ENCODE measurements around the gene PIAS2.
"Not testable (repeated sequence)": the region's sequence is repeated elsewhere in the genome, so short reads cannot be mapped to it uniquely, and the experiment has no call there.

Gene PIAS2, protein sequence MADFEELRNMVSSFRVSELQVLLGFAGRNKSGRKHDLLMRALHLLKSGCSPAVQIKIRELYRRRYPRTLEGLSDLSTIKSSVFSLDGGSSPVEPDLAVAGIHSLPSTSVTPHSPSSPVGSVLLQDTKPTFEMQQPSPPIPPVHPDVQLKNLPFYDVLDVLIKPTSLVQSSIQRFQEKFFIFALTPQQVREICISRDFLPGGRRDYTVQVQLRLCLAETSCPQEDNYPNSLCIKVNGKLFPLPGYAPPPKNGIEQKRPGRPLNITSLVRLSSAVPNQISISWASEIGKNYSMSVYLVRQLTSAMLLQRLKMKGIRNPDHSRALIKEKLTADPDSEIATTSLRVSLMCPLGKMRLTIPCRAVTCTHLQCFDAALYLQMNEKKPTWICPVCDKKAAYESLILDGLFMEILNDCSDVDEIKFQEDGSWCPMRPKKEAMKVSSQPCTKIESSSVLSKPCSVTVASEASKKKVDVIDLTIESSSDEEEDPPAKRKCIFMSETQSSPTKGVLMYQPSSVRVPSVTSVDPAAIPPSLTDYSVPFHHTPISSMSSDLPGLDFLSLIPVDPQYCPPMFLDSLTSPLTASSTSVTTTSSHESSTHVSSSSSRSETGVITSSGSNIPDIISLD

DNA sequence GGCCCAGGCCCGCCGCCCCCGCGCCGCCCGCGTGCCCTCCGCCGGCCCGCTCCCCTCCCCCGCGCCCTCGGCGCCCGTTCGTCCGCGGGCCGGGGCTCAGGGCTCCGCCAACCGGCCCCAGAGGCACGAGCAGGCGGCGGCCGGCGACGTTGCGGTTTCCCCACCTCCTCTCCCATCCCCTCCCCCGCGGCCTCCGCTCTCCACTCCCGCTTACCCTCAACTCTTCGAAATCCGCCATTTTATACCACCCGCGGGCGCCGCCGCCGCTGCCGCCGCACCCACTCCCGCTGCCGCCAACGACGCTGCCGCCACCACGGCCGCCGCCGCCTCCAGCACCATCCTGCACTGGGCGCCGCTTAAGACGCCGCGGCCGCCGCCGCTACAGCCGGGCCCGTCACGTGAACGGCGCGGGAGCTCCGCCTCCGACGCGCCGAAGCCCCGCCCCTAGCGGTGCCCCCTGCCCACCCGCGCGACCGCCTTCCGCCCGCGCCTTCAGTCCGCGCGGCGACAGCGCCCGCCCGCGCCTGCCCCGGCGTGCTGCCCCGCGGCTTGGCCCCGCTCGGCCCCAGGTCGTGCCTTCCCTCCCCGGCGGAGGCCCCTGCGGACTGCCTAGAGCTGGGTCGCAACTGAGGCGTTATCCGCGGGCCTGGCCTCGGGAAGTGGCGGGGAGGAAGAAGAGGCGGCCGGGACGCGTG is at the start of gene PIAS2, which contains the start of gene KATNAL2:
Gene PIAS2 (minus strand): TSS at position 400 of the 695 bp plus-strand sequence. CDS start 162 bp downstream, at position 238.
Gene KATNAL2 (plus strand): TSS at position 495 of the 695 bp plus-strand sequence. CDS start 29,271 bp downstream, outside the sequence.
- no peak for DNase-seq

DNA sequence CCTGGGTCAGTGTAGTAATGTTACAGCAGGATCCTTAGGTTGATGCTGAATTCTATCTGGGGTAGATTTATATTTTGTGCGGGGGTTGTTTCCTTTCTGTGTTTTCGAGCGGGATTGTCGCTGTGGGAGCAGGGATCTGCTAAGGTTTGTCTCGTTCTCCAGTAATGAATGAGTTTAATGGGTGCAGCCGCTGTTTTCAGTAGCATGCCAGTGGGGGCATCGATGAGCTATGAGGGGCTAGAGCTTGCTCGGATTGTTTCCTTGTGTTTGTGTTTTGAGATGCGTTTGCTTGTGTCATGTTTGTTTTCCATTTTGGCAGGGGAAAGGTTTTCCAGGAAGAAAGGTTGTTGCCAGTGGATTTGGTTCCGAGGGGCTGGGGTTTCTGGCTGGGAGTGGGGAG is 49.0 kb upstream of the PIAS2 start:
- not testable (repeated sequence) for DNase-seq

DNA sequence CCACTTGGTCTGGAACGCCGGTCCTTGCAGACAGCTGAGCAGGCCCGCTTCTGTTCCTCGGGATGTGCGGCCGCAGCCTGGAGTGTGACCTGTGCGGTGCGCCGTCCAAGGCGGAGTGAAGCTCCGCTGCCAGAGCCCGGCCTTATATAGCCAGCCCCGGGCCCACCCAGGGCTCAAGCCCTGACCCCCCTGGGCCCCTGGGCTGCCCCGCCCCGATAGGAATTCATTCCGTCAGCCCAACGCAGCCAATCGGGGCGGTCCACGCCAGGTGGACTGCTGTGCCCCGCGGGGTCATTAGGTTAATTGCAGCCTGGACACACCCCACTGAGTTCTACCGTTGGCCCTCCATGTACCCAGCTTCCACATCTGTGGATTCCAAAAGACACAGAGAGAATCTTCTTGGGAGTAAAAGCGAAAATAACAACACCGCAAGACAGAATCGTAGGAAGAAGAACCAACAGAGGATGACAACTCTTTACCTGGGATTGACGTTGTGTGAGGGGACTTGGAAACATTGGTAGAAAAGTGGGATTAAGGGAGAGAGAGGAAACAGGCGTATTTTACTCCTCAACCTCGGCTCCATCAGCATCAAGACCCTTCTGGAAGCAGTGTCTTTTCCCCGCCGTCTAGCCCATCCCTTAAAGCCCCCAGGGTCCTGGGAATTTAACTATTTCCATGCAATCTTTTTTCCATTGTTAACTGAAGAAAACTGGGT is 47.4 kb upstream of the PIAS2 start:
- DNase-seq = not testable (repeated sequence)

DNA sequence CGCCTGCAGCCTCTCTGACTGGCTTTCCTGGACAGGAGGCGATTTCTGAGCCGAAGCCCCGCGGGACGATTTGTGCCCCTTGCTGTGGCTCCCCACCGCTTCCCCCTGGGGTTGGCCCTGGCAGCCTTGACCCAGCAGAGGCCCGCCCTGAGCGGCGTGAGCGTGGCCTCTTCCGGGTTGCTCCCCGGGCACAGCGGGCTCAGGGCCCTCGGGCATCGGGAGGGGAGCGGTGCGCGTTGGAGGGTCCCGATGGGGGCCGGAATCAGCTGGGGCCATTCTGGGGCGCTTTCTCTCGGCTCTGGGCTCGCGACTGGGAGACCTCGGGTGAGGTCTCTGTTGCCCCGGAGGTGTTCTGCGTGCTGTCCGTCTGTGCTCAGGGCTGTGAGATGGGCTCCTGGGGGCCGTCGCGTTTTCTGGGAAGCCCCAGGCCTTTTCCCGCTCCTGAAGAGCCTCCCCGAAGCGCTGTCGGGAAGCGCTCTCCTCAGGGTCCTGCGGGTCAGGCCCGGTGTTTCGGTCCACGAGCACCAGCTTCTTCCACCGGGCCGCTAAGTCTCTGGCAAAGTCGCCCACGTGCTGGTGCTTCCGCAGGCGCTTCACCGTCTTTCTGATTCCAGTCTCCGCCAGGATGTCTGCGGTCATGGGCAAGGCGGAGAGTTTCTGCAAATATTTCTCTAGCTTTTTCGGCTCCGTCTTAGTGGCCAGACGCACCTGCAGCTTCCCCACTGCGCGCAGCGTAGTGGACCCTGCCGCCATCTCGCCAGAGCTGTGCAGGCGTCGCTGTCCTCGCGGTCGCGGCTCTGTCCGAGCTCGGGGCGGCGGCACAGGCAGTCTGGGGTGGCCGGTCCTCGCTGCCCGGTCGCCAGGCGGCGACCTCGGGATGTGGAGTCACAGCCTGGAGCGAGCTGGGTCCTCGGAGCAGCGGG is 46.6 kb upstream of the PIAS2 start:
- not testable (repeated sequence) for DNase-seq

- DNase-seq = no peak
Measured at GRCh38 chr18:46958209-46958608, 40.9 kb upstream of the PIAS2 start.

DNA sequence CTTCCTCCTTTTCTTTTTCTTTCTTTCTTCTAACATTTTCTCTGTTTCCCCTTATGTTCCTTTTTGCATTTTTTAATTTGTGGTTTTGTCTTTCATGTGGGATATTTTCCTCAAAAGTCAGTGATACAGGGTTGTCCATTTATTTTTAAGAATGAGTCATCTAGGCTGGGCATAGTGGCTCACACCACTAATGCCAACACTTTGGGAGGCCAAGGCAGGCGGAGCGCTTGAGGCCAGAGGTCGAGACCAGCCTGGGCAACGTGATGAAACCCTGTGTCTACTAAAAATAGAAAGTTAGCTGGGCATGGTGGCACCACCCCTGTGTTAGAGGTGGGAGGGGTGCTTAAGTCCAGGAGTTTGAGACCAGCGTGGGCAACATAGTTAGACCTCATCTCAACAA is 35.9 kb upstream of the PIAS2 start:
- no peak for DNase-seq

- DNase-seq = no peak
Measured at GRCh38 chr18:46950064-46950656, 32.9 kb upstream of the PIAS2 start.

GRCh38 chr18:46946656-46947282 is 29.5 kb upstream of the PIAS2 start:
- DNase-seq = no peak

- no peak for DNase-seq
Measured at GRCh38 chr18:46942646-46943045, 25.3 kb upstream of the PIAS2 start.

DNA sequence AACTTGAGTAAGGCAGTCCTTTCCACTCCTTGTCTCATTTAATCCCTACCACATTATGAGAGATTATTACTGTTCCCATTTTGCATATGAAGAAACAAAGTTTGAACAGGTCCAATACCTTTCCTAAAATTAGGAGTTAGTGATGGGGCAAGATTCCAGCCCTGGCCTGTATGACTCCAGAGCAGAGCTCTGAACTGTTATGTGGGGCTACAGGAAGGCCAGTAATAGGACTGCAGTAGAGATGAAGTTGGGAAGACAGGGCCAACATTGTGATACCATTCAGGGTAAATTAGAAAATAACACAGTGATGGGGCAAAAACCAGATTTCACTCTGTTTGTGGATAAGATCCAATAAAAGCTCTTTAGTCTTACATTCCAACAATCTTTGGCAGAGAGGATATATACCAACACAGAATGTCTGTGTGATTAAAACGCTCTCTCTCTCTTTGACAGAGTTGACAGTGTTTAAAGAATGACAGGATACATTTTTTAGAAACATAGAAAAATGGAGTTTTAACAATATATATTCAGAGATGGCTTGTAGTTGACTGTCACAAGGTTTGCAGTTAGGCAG is 22.8 kb upstream of the PIAS2 start:
- no peak for DNase-seq

GRCh38 chr18:46939337-46939963 is 22.1 kb upstream of the PIAS2 start:
- DNase-seq = no peak

- no peak for DNase-seq
Measured at GRCh38 chr18:46920653-46921052, 3.3 kb upstream of the PIAS2 start.

- no peak for DNase-seq
Measured at GRCh38 chr18:46920067-46920466, 2.8 kb upstream of the PIAS2 start.

DNA sequence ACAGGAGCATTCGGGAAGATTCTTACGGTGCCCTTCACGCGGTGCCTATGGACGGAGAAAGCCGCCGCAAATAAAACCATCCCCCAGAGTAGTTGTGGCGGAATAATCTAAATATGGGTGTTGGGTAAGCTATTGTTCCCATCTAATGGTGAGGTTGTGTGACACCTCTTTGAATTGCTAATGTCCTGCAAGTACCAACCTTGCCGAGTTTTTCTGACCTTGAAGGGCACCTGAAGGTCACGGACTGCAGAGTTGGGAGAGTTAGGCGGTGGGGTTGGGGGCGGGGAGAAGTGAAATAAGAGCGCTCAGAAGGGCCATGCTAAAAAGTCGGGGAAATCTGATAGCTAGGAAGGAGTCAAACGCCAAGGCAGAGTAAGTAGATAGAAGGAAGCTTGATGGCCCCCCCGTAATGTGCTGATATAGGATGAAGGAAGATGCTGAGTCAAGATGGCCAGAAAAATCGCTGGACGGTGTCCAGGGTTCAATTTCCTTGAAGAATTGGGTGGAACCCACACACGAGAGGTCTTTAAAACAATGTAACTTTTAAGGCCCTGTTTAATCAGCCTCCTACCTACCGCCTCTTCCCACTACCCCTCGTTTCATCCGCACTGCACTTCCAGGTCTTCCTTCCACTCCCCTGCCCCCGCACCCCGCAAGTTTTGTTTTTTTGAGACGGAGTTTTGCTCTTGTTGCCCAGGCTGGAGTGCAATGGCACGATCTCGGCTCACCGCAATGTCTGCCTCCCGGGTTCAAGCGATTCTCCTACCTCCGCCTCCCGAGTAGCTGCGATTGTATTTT is 695 bp upstream of the PIAS2 start:
- peak; percentile 23 for DNase-seq

DNA sequence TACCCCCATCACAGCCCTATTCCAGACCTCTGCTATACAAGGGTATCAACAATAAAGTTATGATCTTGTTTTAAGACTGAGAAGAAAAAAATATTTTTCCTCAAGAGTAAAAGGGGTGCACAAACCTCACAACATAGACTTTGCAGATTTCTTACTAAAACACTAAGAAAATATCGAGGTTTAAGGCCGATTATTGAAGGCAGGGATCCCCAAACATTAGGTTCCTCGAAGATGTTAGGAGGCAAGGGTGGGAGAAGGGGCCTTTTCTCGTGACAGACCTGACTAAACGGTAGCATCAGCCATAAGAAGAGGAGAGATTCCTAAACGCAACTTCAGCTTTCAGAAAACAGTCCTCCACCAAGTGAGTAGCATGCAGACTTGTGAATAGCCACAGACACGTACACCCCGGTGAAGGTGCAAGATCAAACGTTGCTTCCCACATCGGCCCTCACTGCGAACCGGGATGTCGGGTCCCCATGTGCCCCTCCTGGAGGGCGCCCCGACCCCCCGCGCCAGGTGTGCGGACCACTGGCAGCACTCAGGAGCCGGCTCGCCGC is 678 bp downstream of the PIAS2 start:
- no peak for DNase-seq

DNA sequence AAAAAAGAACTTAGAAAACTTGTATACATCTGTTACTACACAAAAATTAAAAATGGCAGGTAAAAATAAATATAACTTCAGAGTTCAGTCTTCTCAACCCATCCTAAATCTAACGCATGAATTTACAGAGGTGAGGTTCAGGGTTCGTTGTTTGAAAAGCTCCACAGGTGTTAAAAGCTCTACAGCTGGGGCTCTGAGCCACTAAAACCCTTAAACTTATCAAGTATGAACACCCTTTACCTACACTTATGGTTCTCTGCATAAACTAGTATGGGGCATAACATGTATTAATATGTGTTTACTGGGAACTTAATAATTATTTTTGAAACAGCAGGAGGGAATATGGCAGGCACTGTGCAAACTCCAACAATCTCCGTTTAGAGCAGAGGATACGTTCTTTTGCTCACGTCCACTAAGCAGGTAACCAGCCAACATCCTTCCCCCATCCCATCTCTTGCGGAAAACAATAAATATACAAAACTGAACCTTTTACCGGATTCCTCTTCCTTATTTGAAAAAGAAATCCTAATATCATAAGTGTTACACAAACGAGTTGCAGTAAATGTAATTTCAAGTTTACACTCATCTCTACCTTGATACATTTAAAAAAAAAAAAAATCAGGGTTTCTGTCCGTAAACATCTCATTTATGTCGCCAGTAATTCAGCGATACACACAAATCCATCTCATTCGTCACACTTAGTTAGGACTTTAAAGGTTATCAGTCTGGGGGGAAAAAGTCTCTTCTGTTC is 1.3 kb downstream of the PIAS2 start:
- DNase-seq = no peak

- no peak for DNase-seq
Measured at GRCh38 chr18:46910856-46911255, 6.5 kb downstream of the PIAS2 start.

DNA sequence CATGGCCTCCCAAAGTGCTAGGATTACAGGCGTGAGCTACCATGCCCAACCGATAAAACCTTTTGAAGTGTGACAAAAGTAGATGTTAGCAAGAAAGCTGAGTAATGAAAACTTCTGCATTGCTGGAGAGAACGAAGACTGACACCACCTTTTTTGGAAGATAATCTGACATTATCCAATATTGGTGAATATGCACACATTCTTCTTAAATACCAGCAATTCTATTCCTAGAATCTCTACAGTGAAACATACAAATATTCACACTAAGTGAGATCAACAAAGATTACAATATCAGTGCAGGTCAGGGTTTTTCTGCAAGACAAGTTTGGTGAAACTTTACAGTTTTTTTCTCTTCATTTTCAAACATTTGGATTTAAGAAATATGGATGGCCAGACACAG is 7.8 kb downstream of the PIAS2 start:
- DNase-seq = no peak

All from NCI-H187 treated with DMSO at 0.1 percent for 48 hours (cell line).